Activated CD4-positive, CD25-positive, alpha-beta regulatory T cell treated with anti-CD3 and anti-CD28 coated beads, Interleukin-2, amount 50 U/mL, for 16 hours (primary cell): ENCODE results near the gene SGCE.

Experiments
- DNase-seq: peaks from one replicate; pipeline ENCODE4 v3.0.0-alpha.2; 2020; ENCODE audit warnings: low read depth, low spot score

Gene SGCE

GRCh38 chr7:94660006-94660405 lies 4.1 kb upstream of the SGCE start:
- no peak for DNase-seq

- no peak for DNase-seq
Measured at GRCh38 chr7:94658826-94659225, 2.9 kb upstream of the SGCE start.

- DNase-seq = peak; percentile 85
Measured at GRCh38 chr7:94657771-94658693, 2.1 kb upstream of the SGCE start.

GRCh38 chr7:94656925-94657731 lies 1.2 kb upstream of the SGCE start:
- DNase-seq = no peak

GRCh38 chr7:94656658-94656924 lies 658 bp upstream of the SGCE start:
- no peak for DNase-seq

- DNase-seq = no peak
Measured at GRCh38 chr7:94655126-94655847, 646 bp downstream of the SGCE start.

GRCh38 chr7:94654783-94655125 lies 1.2 kb downstream of the SGCE start:
- no peak for DNase-seq

- no peak for DNase-seq
Measured at GRCh38 chr7:94650147-94651051, 5.5 kb downstream of the SGCE start.

- DNase-seq = no peak
Measured at GRCh38 chr7:94649450-94649849, 6.5 kb downstream of the SGCE start.

- DNase-seq = no peak
Measured at GRCh38 chr7:94648731-94649130, 7.2 kb downstream of the SGCE start.

GRCh38 chr7:94647295-94647694 lies 8.6 kb downstream of the SGCE start:
- DNase-seq = no peak

GRCh38 chr7:94643771-94644545 lies 12.0 kb downstream of the SGCE start:
- DNase-seq = no peak

GRCh38 chr7:94642838-94643653 lies 12.9 kb downstream of the SGCE start:
- no peak for DNase-seq

GRCh38 chr7:94639384-94639783 lies 16.5 kb downstream of the SGCE start:
- no peak for DNase-seq

- DNase-seq = no peak
Measured at GRCh38 chr7:94635687-94636086, 20.2 kb downstream of the SGCE start.

GRCh38 chr7:94634502-94634901 lies 21.4 kb downstream of the SGCE start:
- DNase-seq = no peak

GRCh38 chr7:94633687-94634086 lies 22.2 kb downstream of the SGCE start:
- DNase-seq = no peak

GRCh38 chr7:94633014-94633341 lies 23.0 kb downstream of the SGCE start:
- DNase-seq = no peak

GRCh38 chr7:94632338-94633013 lies 23.5 kb downstream of the SGCE start:
- DNase-seq = no peak
